ENCODE data around the gene HELB. TPM values are rescaled to one million over a fixed set of nuclear protein-coding genes. Genes with fewer than 3 reads are reported as not detected.

Gene HELB
- total RNA-seq, 3 donors from 2014 or later (not counting 1 experiment from before 2014, with no cell fraction given): 29.2 to 45.6 (median 36.6) TPM

DNA sequence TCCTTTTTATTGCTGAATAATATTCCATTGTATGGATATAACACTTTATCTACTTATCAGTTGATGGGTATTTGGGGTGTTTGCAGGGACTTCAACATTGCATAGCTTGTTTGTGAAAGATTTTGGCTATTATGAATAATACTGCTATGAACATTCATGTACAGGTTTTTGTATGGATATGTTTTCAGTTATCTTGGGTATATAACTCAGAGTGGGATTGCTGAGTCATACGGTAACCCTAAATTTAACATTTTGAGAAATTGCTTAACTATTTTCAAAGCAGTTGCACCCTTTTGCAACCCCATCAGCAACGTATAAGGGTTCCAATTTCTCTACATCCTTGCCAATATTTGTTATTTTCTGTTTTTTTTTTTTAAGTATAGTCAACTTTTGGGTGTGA is 27.3 kb upstream of the HELB start:
- Mint-ChIP-seq H3K36me3 (no peaks in the 10 kb centered on the region), H3K9me3 (no peaks in the 10 kb centered on the region), H3K4me1 (peaks cover 0 to 1% of the 10 kb centered on the region in 2 donors), H3K27ac (no peak overlapping the region), H3K27me3 (ENCODE audit: low read depth in 2 of 2) (peaks cover 0 to 8% of the 10 kb centered on the region in 2 donors), H3K4me3 (no peak overlapping the region)
- no peak for DNase-seq
- intact Hi-C loops (cut with micrococcal nuclease): no loop called here
- Histone ChIP-seq H3K4me3 (ENCODE audit: low read length) (no peak overlapping the region), H3K4me1 (ENCODE audit: control insufficient read depth, insufficient read depth, low read length) (peaks cover 6% of the 10 kb centered on the region), H3K27ac (ENCODE audit: low read length) (no peak overlapping the region), H3K9me3 (ENCODE audit: control insufficient read depth, insufficient read depth, low read length) (no peaks in the 10 kb centered on the region), H3K36me3 (ENCODE audit: control insufficient read depth, insufficient read depth, low read length) (no peaks in the 10 kb centered on the region), H3K27me3 (ENCODE audit: control insufficient read depth, insufficient read depth, low read length) (no peaks in the 10 kb centered on the region)
- no CpG with 5 or more reads among the region's 2 CpGs for WGBS (ENCODE audit: insufficient coverage)
- TF ChIP-seq, protein P1, sequence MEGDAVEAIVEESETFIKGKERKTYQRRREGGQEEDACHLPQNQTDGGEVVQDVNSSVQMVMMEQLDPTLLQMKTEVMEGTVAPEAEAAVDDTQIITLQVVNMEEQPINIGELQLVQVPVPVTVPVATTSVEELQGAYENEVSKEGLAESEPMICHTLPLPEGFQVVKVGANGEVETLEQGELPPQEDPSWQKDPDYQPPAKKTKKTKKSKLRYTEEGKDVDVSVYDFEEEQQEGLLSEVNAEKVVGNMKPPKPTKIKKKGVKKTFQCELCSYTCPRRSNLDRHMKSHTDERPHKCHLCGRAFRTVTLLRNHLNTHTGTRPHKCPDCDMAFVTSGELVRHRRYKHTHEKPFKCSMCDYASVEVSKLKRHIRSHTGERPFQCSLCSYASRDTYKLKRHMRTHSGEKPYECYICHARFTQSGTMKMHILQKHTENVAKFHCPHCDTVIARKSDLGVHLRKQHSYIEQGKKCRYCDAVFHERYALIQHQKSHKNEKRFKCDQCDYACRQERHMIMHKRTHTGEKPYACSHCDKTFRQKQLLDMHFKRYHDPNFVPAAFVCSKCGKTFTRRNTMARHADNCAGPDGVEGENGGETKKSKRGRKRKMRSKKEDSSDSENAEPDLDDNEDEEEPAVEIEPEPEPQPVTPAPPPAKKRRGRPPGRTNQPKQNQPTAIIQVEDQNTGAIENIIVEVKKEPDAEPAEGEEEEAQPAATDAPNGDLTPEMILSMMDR (IDR thresholded peaks at IDR 0.05): no peak
- no peak for ATAC-seq

GRCh38 chr12:66279123-66279712 is 23.1 kb upstream of the HELB start:
- ATAC-seq (peak; percentile 56 to 69 (median 66)), DNase-seq (peak in 1 of 2 donors; percentile 75)
- intact Hi-C loops (cut with micrococcal nuclease): loop anchor here (2.0 kb wide), 1 partner anchor 130 kb away; no protein-coding TSS in a partner anchor
- Histone ChIP-seq H3K36me3 (ENCODE audit: control insufficient read depth, insufficient read depth, low read length) (no peaks in the 10 kb centered on the region), H3K4me1 (ENCODE audit: control insufficient read depth, insufficient read depth, low read length) (peaks cover 10% of the 10 kb centered on the region), H3K9me3 (ENCODE audit: control insufficient read depth, insufficient read depth, low read length) (no peaks in the 10 kb centered on the region), H3K27ac (ENCODE audit: low read length) (no peak overlapping the region), H3K27me3 (ENCODE audit: control insufficient read depth, insufficient read depth, low read length) (no peaks in the 10 kb centered on the region), H3K4me3 (ENCODE audit: low read length) (no peak overlapping the region)
- peaks cover 0 to 8% of the 10 kb centered on the region in 2 donors for H3K27me3 Mint-ChIP-seq (ENCODE audit: low read depth in 2 of 2)
- no peak overlapping the region for H3K4me3 Mint-ChIP-seq
- no peak overlapping the region for H3K27ac Mint-ChIP-seq
- H3K36me3 Mint-ChIP-seq: no peaks in the 10 kb centered on the region
- 49% methylated on average over 3 of the region's 3 CpGs for WGBS (ENCODE audit: insufficient coverage)
- H3K9me3 Mint-ChIP-seq: no peaks in the 10 kb centered on the region
- H3K4me1 Mint-ChIP-seq: peaks cover 0 to 4% of the 10 kb centered on the region in 2 donors
- TF ChIP-seq, protein P1 (IDR thresholded peaks at IDR 0.05): peak; percentile 51

GRCh38 chr12:66280561-66280960 is 21.7 kb upstream of the HELB start:
- ATAC-seq: no peak
- no peaks in the 10 kb centered on the region for H3K27me3 ChIP-seq (ENCODE audit: control insufficient read depth, insufficient read depth, low read length)
- no peak overlapping the region for H3K27ac ChIP-seq (ENCODE audit: low read length)
- no peaks in the 10 kb centered on the region for H3K36me3 ChIP-seq (ENCODE audit: control insufficient read depth, insufficient read depth, low read length)
- no peak overlapping the region for H3K4me3 ChIP-seq (ENCODE audit: low read length)
- Mint-ChIP-seq H3K4me1 (peaks cover 0 to 4% of the 10 kb centered on the region in 2 donors), H3K36me3 (no peaks in the 10 kb centered on the region), H3K27me3 (ENCODE audit: low read depth in 2 of 2) (peaks cover 0 to 8% of the 10 kb centered on the region in 2 donors), H3K27ac (no peak overlapping the region), H3K9me3 (no peaks in the 10 kb centered on the region), H3K4me3 (no peak overlapping the region)
- peaks cover 10% of the 10 kb centered on the region for H3K4me1 ChIP-seq (ENCODE audit: control insufficient read depth, insufficient read depth, low read length)
- TF ChIP-seq, protein P1 (IDR thresholded peaks at IDR 0.05): no peak
- intact Hi-C loops (cut with micrococcal nuclease): no loop called here
- no peak for DNase-seq
- 82% methylated on average over 1 of the region's 1 CpG for WGBS (ENCODE audit: insufficient coverage)
- no peaks in the 10 kb centered on the region for H3K9me3 ChIP-seq (ENCODE audit: control insufficient read depth, insufficient read depth, low read length)

GRCh38 chr12:66282244-66282643 is 20.0 kb upstream of the HELB start:
- TF ChIP-seq, protein P1 (IDR thresholded peaks at IDR 0.05): no peak
- Mint-ChIP-seq H3K27ac (no peak overlapping the region), H3K4me1 (peaks cover 11% of the 10 kb centered on the region in 2 donors), H3K36me3 (no peaks in the 10 kb centered on the region), H3K4me3 (no peak overlapping the region), H3K27me3 (ENCODE audit: low read depth in 2 of 2) (peaks cover 0 to 5% of the 10 kb centered on the region in 2 donors), H3K9me3 (no peaks in the 10 kb centered on the region)
- Histone ChIP-seq H3K27ac (ENCODE audit: low read length) (no peak overlapping the region), H3K4me3 (ENCODE audit: low read length) (no peak overlapping the region), H3K9me3 (ENCODE audit: control insufficient read depth, insufficient read depth, low read length) (no peaks in the 10 kb centered on the region), H3K4me1 (ENCODE audit: control insufficient read depth, insufficient read depth, low read length) (peaks cover 16% of the 10 kb centered on the region), H3K36me3 (ENCODE audit: control insufficient read depth, insufficient read depth, low read length) (no peaks in the 10 kb centered on the region), H3K27me3 (ENCODE audit: control insufficient read depth, insufficient read depth, low read length) (no peaks in the 10 kb centered on the region)
- DNase-seq (no peak), ATAC-seq (no peak)
- 100% methylated on average over 1 of the region's 3 CpGs for WGBS (ENCODE audit: insufficient coverage)
- intact Hi-C loops (cut with micrococcal nuclease): no loop called here
